ENCODE data around the gene PLEKHH3.

PLEKHH3 gene

GRCh38 chr17:42684929-42685556 lies 8.2 kb upstream of the PLEKHH3 start:
- no peak for DNase-seq

- DNase-seq: no peak
Observed at GRCh38 chr17:42683407-42684034, 6.7 kb upstream of the PLEKHH3 start.

- no peak for DNase-seq
Observed at GRCh38 chr17:42682722-42683403, 6.1 kb upstream of the PLEKHH3 start.

DNA sequence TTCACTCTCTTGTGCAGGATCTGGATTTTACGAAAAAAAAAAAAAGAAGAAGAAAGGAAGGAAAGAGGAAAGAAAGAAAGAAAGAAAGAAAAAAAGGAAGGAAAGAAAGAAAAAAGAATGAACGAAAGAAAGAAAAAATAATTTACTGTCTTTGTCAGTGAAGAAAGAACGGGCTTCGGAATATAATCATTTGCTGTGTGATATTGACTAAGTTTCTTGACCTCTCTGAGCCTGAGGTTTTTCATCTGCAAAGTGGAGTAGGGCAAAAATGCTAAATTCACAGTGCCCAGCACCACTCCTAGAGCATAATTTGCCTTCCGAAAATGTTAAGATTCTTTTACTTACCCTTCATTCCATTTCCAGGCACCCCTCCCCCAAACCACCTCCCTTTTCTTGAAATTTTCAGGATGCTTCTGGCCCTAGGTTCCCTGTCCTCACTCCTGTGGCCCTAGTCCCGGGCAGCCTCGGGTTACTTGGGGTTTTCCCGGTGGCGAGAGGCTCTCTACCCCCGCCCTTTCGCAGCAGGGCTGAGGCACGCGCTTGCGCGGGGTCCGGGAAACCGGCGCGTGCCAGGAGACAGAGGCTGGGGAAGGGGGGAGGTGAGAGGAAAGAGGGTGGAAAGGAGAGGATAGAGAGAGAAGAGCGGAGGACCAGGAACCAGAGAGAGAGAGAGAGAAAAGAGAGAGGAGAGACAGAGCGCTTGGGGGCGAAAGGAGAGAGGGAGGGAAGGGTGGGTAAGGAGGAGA lies 5.4 kb upstream of the PLEKHH3 start, which contains the start of gene CNTNAP1:
Gene CNTNAP1, plus strand, starts transcription at position 556 of the 746 bp plus-strand sequence. CDS start 299 bp downstream, outside the sequence.
- DNase-seq: no peak

GRCh38 chr17:42680331-42680808 lies 3.6 kb upstream of the PLEKHH3 start:
- DNase-seq: no peak

DNA sequence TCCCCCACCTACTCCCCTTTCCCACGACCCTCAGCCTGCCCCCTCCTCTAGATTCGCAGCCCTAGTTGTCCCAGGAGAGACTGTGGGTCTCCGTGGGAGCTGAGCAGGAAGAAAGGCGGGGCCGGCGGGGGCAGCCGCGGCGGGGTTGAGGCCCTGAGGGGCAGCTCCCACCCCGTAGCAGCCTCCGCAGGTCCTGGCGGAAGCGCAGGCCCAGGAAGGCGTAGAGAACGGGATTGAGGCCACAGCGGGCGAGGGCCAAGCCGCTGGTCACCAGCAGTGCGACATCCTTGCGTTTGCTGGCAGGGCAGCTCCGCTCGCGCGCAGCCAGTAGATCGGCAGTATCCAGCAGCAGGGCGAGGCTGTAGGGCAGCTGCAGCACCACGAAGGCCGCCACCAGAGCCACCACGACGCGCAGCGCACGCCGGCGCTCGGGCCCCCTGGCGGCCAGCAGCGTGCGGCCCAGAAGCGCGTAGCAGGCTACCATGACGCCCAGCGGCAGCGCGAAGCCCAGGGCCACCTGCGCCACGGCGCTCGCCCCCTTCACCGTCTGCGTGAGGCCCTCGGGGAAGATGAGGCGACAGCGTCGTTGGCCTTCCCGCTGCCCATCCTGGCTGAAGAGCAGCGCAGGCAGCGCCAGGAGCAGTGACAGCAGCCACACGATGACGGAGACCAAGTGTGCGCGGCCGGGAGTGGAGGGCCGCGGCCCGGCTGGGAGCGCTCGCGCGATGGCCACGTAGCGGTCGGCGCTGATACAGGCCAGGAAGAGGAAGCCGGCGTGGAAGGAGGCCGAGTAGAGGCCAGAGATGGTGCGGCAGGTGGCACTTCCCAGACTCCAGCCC lies 2.9 kb upstream of the PLEKHH3 start:
- DNase-seq: peak; percentile 38

- DNase-seq: no peak
Observed at GRCh38 chr17:42678951-42679491, 2.2 kb upstream of the PLEKHH3 start.

GRCh38 chr17:42677921-42678781 lies 1.4 kb upstream of the PLEKHH3 start:
- peak; percentile 57 for DNase-seq

- peak; percentile 97 for DNase-seq
Observed at GRCh38 chr17:42677012-42677857, 441 bp upstream of the PLEKHH3 start.

DNA sequence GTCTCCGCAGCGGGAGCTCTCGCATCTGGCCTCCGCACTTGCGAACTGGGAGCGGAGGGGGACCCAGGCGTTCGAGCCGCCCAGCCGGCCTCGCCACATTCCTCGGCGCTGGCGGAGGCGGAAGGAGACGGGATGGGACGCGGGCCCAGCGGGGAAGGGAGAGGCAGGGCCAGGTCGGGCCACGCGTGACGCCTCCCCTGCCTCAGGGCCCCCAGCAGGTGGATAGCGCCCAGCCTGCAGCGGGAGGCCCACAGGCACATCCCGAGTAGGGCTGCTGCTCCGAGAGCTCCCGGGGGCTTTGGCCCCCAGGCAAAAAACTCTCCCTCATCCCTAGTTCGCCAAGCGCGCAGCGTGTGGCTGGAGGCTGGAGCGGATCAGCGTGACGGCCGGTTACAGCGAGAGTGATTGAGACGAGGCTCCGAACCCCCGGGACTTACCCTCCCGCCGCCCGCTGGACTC lies 800 bp downstream of the PLEKHH3 start:
- DNase-seq: no peak

DNA sequence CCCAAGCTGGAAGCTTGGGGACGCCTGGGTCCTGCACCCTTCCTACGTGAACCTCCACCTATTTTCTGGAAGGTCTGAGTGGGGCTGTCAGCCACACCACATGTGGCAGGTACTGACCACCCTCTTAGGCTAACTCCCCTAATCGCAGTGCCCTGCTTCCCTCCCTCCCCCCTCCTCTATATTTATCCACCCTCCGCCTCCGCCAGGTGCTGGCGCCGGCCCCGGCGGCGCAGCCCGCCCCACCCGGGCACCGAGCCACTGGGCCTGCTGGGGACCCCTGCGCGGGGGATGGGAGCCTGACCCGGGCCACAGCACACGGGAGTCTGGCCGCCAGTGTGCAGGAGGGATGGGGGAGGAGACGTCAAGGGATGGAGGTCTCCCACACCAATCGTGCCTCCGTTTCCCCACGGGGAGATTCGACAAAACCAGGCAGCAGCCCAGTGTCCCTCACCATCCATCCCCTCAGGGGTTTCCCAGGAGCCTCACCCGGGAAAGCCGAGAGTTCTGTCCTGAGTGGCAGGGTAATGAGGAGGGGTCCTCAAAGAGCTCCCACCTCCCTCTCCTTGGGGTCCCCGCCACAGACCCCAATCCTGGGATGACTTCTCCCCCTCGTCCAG lies 1.3 kb downstream of the PLEKHH3 start:
- DNase-seq: no peak

GRCh38 chr17:42674755-42675347 lies 1.9 kb downstream of the PLEKHH3 start:
- DNase-seq: no peak

DNA sequence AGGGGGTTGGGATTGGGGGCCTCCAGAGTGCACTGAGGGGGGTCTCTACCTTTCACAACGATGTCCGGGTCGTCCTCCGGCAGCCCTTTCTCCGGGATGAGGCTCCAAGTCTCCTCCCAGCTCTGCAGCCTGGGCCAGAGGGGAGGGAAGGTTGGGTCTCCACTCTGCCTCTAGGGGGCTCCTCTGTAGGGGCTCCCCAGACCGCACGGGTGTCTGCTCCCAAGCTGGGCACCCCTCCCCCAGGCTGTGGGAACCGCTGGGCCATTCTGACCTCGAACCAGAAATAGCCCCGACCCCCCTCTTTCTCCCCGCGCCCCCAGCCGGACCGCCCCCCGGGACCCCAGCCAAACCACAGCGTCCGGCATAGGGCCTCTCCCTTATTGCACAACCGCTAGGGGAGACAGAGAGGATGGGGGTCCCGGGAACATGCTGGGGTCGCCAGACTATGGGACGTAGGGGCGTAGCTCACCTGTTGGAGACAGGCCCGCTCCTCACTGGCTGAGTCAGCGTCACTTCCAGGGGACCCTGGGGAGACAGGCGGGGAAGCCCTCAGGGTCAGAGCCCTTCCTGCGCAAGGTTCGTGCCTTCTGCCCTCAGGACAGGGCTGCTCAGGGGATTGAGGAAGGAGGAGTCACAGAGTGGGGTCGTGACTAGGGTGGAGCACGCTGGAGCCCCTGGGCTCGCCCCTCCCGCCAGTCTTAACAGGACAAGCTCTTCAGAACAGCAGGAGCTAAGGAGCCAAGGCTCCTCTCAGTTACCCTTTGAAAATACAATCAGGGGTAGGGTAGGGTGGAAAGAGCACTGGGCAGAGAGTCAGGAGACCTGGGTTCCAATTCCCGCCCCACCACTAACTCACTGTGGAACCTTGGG lies 2.7 kb downstream of the PLEKHH3 start:
- no peak for DNase-seq

- DNase-seq: no peak
Observed at GRCh38 chr17:42673266-42673884, 3.4 kb downstream of the PLEKHH3 start.

- no peak for DNase-seq
Observed at GRCh38 chr17:42672038-42672437, 4.8 kb downstream of the PLEKHH3 start.

DNA sequence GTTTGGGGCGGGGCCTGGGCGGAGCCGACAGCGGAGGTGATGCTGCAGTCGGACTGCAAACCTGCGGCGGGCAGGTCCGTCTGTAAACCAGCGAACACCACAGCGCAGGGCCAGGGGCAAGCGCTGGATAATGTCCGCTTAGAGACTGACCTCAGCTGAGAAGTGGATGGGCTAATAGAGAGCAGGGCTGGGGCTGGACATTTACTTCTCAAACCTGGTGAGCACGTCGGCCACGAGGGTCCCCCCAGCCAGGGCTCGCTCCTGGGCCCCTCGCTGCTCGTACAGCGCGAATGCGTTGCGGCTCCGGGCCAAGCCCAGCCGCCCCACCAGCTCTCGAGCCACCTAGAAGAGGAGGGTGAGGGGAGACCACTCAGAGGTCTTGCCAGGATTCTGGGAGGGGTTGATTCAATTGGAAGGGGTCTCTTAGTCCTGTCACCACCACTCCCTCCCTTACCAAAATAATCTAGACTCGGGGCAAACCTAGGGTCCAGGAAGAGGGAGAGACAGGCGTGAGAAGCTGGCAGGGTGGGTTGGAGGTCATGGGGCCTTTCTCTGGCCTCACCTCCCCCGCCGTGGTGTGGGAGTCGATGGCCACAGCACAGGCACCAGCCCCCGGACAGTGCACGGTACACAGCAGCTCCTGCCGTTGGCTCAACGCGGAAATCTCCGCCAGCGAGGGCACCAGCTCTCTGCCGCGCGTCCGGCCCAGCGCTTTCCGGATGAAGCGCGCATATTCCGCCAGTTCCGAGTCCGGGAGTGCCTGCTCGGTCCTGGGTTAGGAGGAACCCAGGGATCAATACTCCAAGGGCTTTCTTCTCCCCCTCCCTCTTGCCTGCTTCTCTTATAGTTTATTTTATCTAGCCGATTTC lies 5.8 kb downstream of the PLEKHH3 start:
- no peak for DNase-seq

All from KG1 (cell line).